Endothelial cell (in vitro differentiated cells): ENCODE data around the gene CACNG4. TPM values are rescaled to one million over a fixed set of nuclear protein-coding genes. Genes with fewer than 3 reads are reported as not detected.
"Not testable (repeated sequence)": the region's sequence is repeated elsewhere in the genome, so short reads cannot be mapped to it uniquely, and the experiment has no call there.

Experiments
- DNase-seq: peaks from one replicate; pipeline ENCODE4 v3.0.0; 2021; ENCODE audit warnings: low spot score
- H3K27ac Mint-ChIP-seq: one replicate; pipeline ENCODE4 v1.8.0; 2021; ENCODE audit warnings: mixed read lengths, inconsistent platforms; ENCODE audit not compliant: unreplicated experiment
- H3K27me3 Mint-ChIP-seq: one replicate; pipeline ENCODE4 v1.8.0; 2021; ENCODE audit warnings: mild to moderate bottlenecking, moderate library complexity, mixed read lengths, inconsistent platforms; ENCODE audit not compliant: unreplicated experiment
- H3K36me3 Mint-ChIP-seq: one replicate; pipeline ENCODE4 v1.8.0; 2021; ENCODE audit warnings: mild to moderate bottlenecking, low read depth, mixed read lengths, inconsistent platforms; ENCODE audit not compliant: unreplicated experiment
- H3K4me1 Mint-ChIP-seq: one replicate; pipeline ENCODE4 v1.8.0; 2021; ENCODE audit warnings: mild to moderate bottlenecking, mixed read lengths, inconsistent platforms; ENCODE audit not compliant: unreplicated experiment
- H3K4me3 Mint-ChIP-seq: one replicate; pipeline ENCODE4 v1.8.0; 2021; ENCODE audit warnings: mild to moderate bottlenecking, mixed read lengths, inconsistent platforms; ENCODE audit not compliant: unreplicated experiment
- H3K9me3 Mint-ChIP-seq: one replicate; pipeline ENCODE4 v1.8.0; 2021; ENCODE audit warnings: mixed read lengths, inconsistent platforms; ENCODE audit not compliant: unreplicated experiment
- total RNA-seq: library from RNA; stranded (reverse); fragmentation: NEBNext Ultra II Directional; extraction: Animal tissue kit (Norgen Biotek cat#: 25700); gene quantifications from one replicate; pipeline ENCODE4 v1.2.1, GENCODE V29; 2021; ENCODE audit not compliant: unreplicated experiment
- TF ChIP-seq, protein P1 (sequence below): fragments of 200-600 bp; sonication (generic); IDR thresholded peaks from one replicate; pipeline ENCODE4 v1.5.0; 2021; ENCODE audit warnings: antibody characterized with exemption; ENCODE audit not compliant: unreplicated experiment

CACNG4 gene
- total RNA-seq, 1 donor from 2014 or later = 0.33 TPM

DNA sequence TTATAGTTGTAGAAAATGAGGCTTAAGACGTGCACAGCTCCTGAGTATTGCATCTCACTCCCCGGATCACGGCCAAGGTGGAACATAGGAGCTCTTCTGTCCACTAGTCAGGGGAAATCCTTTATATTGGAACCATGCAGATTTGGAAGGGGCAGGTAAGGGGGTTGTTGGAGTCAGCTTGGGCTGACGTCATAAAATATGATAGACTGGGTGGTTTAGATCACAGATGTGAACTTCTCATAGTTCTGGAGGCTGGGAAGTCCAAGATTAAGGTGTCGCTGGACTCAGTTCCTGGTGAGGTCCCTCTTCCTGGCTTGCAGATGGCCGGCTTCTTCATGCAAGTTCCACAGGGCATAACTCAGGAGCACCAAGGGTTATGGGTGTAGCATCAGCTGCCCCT lies 5.6 kb downstream of the CACNG4 start:
- H3K36me3 Mint-ChIP-seq = peaks cover 5% of the 10 kb centered on the region
- peaks cover 5% of the 10 kb centered on the region for H3K4me1 Mint-ChIP-seq
- no peak overlapping the region for H3K4me3 Mint-ChIP-seq
- no peaks in the 10 kb centered on the region for H3K9me3 Mint-ChIP-seq
- H3K27ac Mint-ChIP-seq = no peak overlapping the region
- TF ChIP-seq, protein P1, sequence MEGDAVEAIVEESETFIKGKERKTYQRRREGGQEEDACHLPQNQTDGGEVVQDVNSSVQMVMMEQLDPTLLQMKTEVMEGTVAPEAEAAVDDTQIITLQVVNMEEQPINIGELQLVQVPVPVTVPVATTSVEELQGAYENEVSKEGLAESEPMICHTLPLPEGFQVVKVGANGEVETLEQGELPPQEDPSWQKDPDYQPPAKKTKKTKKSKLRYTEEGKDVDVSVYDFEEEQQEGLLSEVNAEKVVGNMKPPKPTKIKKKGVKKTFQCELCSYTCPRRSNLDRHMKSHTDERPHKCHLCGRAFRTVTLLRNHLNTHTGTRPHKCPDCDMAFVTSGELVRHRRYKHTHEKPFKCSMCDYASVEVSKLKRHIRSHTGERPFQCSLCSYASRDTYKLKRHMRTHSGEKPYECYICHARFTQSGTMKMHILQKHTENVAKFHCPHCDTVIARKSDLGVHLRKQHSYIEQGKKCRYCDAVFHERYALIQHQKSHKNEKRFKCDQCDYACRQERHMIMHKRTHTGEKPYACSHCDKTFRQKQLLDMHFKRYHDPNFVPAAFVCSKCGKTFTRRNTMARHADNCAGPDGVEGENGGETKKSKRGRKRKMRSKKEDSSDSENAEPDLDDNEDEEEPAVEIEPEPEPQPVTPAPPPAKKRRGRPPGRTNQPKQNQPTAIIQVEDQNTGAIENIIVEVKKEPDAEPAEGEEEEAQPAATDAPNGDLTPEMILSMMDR = no peak
- DNase-seq = no peak
- peaks cover 25% of the 10 kb centered on the region for H3K27me3 Mint-ChIP-seq

DNA sequence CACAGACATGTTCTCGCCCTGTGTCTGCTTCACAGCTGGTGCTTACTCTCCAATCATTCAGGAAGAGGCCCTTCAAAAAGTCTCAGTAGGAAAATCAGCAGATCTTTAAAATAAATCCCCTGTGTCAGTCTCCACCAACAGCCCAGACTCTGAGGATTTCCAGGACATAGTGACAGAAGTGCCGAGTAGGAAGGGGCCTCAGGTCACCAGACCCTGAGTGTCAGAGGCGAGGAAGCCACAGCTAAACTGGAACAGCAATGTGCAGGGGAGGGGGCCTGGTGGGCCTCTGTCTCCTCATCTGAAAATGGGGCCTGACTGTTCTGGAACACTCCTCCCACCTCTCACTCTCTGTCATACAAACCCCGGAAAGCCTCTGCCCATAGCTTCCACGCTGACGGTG lies 6.3 kb downstream of the CACNG4 start:
- peaks cover 24% of the 10 kb centered on the region for H3K27me3 Mint-ChIP-seq
- no peak overlapping the region for H3K4me3 Mint-ChIP-seq
- no peaks in the 10 kb centered on the region for H3K9me3 Mint-ChIP-seq
- H3K27ac Mint-ChIP-seq = no peak overlapping the region
- peaks cover 5% of the 10 kb centered on the region for H3K4me1 Mint-ChIP-seq
- H3K36me3 Mint-ChIP-seq = peaks cover 5% of the 10 kb centered on the region
- TF ChIP-seq, protein P1 = no peak
- DNase-seq = no peak

- H3K9me3 Mint-ChIP-seq = no peaks in the 10 kb centered on the region
- H3K27me3 Mint-ChIP-seq = peaks cover 21% of the 10 kb centered on the region
These were observed 6.8 kb downstream of the CACNG4 start for GRCh38 chr17:66971264-66971663.

GRCh38 chr17:66971730-66972441 lies 7.4 kb downstream of the CACNG4 start:
- H3K27ac Mint-ChIP-seq = no peak overlapping the region
- TF ChIP-seq, protein P1 = no peak

More at GRCh38 chr17:66971264-66971663, 6.8 kb downstream of the CACNG4 start:
- no peak for DNase-seq
- Mint-ChIP-seq H3K36me3 (peaks cover 5% of the 10 kb centered on the region), H3K4me1 (peaks cover 3% of the 10 kb centered on the region), H3K4me3 (no peak overlapping the region), H3K27ac (no peak overlapping the region)
- TF ChIP-seq, protein P1 = no peak

DNA sequence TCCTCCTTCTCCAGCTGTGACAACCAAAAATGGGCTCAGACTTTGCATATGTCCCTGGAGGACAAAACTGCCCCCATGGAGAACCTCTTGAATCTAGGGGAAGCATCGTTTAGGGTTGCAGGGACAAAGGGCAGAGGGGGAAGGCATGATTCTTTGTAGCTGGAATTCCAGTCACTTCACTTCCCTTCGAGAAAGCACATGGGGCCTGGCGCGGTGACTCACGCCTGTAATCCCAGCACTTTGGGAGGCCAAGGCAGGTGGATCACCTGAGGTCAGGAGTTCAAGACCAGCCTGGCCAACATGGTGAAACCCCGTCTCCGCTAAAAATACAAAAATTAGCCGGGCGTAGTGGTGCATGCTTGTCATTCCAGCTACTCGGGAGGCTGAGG lies 7.9 kb downstream of the CACNG4 start:
- not testable (repeated sequence) for H3K4me1 Mint-ChIP-seq, DNase-seq, H3K9me3 Mint-ChIP-seq, H3K4me3 Mint-ChIP-seq, H3K27ac Mint-ChIP-seq, H3K36me3 Mint-ChIP-seq
- H3K27me3 Mint-ChIP-seq = peaks cover 16% of the 10 kb centered on the region

More at GRCh38 chr17:66971730-66972441, 7.4 kb downstream of the CACNG4 start:
- peaks cover 15% of the 10 kb centered on the region for H3K27me3 Mint-ChIP-seq
- H3K9me3 Mint-ChIP-seq = no peaks in the 10 kb centered on the region
- H3K36me3 Mint-ChIP-seq = peaks cover 5% of the 10 kb centered on the region
- H3K4me1 Mint-ChIP-seq = no peaks in the 10 kb centered on the region
- H3K4me3 Mint-ChIP-seq = no peak overlapping the region
- no peak for DNase-seq
